GM19438 (cell line): ENCODE measurements around the gene PCSK6.

Source experiments
- ATAC-seq: cut with Tn5 transposase; IDR thresholded peaks from one replicate; pipeline ENCODE4 v1.9.1; 2021; ENCODE audit warnings: low read depth; ENCODE audit not compliant: unreplicated experiment

Gene PCSK6

DNA sequence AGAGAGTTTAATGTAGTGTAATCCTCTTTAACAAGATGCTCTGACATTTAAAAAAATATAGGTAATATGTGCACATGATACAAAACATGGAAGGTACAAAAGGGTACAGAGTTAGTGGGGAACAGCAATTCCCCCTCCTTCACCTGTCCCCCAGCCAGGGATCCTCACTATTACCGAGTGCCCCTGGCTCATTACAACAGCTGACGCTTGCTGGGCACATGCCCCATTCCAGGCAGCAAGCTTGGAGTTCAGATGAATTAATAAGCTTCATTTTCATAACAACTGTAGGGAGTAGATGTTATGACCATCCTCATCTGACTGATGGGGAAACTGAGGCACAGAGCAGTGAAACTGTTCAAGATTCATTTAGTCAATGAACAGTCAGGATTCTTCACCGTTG, 41.2 kb downstream of the PCSK6 start:
- no peak for ATAC-seq

DNA sequence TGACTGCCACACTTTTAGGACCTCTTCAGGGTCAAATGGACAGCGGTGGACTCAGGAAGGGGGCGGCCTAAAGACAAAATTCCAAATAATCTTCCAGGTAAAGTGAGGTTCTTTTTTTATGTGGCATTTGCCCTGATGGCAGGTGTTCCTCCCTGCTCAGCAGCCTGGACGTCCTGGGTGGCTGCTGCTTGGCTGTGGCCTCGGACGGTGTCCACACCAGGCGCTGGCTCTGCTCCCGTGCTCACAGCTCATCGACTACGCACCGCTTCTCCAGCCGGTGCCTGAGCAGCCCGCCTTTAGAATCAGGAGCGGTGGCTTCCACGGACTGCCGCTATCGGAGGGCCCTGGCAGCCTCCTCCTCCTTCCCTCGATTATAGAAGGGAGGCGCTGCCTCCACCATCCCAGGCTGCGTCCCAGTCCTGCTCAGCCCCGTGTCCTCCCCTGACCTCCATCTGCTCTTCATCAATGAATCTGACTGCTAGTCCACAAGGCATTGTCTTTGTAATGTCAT, 41.9 kb downstream of the PCSK6 start:
- ATAC-seq: no peak

- ATAC-seq: no peak
These were observed 42.4 kb downstream of the PCSK6 start for GRCh38 chr15:101447168-101447533.

DNA sequence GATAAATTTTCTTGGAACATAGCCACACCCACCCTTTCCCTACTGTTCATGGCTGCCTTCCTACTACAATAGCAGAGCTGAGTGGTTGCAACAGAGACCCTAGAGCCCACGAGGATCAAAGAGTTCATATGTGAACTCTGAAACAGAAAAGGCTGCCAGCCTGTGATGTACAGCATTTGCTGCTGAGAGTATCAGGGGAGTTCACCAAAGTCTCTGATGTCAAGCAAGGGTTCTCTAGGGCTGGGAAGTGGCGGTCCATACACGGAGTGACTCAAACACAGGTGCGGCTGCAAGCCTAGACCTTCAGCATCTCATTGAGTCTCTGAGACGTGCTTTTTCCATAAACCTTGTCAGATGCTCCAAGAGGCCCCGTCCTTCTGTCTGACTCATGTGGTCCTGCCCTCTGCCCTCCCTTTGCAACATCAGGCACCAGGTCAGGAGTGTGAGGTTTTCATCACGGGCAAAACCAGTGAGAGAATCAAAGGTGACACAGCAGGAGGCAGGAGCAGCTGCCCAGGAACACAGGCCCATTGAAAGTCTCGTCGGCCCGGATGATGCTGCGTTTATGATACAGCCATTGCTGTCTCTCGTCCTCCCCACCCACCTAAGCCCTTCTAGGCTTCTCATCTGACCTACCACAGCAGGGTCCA, 42.9 kb downstream of the PCSK6 start:
- ATAC-seq: no peak

- no peak for ATAC-seq
These were observed 43.7 kb downstream of the PCSK6 start for GRCh38 chr15:101445562-101446517.

DNA sequence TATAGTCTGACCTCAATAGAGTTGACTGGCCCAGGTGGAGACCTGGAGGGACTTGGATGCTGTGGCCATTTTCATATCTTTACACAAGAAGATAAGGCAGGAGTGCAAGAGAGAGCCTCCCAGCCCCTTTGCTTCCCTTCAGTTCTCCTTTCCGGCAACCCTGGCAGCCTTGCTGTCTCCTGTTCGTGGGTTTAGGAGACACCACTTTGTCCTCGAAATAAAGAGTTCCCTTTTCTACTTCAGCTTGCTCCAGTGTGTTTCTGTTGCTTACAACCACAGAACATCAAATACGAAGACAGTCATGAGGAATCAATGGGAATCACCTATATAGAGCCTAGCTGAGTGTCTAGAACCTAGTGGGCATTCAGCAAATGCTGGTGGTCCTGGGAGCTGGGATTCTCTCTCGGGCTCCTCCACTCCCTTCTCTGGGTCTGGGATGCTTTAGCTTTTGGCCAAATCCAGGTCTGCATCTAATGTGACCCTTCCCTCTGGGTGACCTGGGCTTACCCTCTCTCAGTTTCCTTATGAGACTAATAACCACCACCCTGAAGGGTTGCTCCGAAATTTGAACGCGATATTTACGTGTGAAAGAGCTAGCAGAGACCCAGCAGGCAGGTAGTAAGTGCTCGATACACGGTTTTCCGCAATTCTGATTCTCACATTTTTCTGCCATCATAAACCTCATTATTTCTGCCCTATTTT, 44.5 kb downstream of the PCSK6 start:
- no peak for ATAC-seq

GRCh38 chr15:101444015-101444414, 45.5 kb downstream of the PCSK6 start:
- no peak for ATAC-seq

DNA sequence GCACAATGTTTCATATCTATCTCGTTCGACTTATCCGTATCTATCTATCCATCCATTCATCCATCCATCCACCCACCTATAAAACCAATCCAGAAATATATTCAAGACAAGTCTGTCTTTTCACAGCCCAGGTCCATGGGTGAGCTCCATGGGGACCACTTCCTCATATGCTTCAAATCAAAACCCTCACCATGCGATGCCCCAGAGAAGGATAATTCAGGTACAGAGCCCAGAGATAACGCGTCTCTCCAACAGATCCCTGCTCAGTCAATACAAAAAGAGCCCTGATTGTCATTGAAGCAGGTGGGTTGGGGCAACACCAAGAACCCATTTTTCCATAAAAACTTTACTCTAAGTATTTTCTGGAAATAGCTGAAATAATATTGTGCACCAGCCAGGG, 47.2 kb downstream of the PCSK6 start:
- ATAC-seq: no peak

GRCh38 chr15:101441696-101442095, 47.8 kb downstream of the PCSK6 start:
- ATAC-seq: no peak

DNA sequence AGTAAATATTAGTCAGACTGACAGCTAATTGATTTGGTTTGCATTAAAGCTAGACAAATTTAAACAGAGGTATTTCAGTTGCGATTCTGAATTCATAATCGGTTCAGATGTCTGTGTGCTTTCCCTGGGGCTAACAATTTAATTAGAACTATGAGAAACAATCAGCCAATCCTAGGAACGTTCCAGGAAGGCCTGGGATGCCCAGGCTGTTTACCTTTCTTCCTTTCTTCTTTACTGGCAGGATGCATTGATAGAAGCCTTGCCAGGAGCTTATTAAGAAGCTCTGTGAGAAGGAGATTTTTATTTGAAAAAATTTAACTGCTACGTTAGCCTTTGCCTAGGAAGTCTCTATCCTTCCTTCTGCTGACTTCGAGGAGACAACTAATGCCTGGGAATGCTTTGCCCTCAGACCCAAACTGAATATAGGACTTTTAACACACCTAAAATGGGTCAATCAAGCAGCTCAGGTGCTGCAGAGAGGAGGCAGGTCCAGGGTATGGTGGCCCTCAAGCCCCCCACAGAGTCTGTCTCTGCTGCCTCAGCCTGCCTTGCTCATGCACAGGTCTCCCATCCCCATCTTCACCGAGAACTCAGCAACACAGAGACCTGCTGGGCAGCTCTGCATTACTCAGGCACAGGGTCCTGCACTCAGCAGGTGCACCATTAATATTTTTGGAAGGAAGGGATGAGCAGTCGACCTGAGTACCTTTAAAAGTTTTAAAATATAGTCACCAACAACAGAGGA, 48.5 kb downstream of the PCSK6 start:
- no peak for ATAC-seq

GRCh38 chr15:101439920-101440319, 49.6 kb downstream of the PCSK6 start:
- ATAC-seq: no peak

DNA sequence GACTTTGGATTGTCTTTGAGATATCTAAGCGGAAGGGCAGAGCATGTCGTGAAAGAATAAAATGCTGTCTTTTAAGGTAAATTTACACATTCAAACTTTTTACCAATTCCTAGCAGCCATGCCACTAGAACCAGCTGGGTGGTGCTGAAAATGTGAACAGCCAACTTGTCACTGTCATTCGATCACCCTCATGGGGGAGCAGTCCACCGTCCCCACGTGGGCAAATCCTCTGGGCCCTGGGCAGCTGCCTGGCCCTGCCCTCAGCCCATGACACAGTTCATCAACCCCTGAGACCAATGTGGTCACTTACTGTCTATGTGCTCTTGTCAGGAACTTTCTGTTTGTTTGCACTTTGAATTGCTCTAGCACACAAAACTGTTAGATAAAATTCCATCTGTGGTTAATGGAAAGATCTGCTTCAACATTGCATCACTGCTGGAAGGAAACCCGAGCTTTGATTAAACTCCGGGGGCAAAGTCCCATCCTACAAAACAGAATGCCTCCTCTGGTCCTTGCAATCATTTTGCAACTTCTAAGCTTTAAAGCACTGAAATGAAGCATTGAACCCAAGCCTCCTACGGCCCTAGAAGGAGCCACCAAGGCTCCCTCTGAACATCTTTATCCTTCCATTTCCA, 50.1 kb downstream of the PCSK6 start:
- no peak for ATAC-seq

DNA sequence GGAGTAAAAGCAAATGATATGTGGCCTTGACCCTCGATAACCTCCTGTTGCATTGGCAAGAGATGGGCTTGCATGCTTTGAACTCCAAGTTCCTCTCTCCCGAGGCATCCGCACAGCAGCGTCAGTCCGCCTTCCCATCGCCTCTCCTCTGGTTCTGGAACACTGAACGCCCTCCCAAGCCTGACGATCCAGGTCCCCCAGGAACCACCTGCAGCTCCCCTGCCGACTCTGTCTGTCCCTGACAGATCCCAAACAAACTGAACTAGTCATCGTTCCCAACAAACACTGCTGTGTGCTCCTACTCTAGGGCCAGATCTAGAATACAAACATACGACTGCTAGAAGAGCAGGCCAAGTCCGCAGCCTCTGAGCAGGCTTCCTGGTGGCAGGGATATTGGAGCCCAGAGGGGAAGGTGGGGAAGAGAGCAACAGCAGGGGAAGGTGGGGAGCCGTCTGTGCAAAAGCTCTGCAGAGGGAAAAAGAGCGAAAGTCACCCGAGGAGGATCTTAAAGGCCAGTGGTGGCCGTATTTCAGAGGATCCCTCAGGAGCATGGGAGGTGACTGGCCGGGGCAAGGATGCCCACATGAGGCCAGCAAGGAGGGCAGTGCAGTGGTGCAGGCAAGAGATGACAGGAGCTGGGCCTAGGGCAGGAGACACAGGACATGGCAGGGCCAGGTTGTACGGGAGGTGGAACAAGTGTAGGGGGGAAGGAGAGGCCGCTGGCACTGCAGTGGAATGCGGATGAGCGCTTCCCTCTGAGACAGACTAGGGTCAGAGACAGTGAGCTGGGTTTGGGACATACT, 50.8 kb downstream of the PCSK6 start:
- no peak for ATAC-seq

- ATAC-seq: no peak
These were observed 51.7 kb downstream of the PCSK6 start for GRCh38 chr15:101437618-101438481.

GRCh38 chr15:101437209-101437608, 52.3 kb downstream of the PCSK6 start:
- no peak for ATAC-seq

DNA sequence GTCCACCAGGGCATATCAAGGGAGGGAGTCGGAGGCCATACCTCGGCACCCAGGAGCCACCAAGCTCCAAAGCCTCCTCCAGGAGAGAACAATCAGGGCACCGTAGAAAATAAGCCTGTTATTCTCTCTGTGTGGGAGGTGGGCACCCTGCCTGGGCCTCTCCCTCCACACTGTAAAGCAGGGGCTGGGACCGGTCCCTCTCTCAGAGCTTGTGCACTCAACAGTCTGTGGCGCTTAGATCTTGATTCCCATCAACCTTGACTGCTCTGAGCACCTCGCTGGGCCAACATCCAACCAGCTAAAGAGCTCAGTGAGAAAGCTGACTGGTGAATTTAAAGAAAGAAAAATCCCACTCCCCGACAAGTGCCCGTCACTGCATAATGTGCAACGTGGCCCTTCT, 53.0 kb downstream of the PCSK6 start:
- ATAC-seq: no peak

DNA sequence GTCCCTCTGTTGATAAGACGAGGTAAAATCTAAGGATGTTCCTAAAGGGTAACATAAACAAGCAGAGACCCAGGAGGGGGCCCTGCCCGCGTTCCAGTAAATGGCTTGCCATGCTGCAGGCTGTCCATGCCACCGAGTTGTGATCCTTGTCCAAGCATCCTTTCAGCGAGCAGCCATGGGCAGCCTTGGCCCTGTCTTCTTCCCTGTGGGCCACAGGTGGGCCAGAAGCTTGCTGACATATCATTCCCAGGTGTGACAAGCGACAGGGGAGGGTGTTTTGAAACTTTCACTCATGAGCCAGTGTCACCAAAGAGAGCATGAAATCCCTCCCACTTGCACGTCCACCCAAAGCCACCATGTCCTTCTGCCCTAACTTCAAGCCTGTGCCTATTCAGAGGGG, 53.7 kb downstream of the PCSK6 start:
- no peak for ATAC-seq
